Measurements from ENCODE around the gene PCSK9. TPM values are rescaled to one million over a fixed set of nuclear protein-coding genes. Genes with fewer than 3 reads are reported as not detected.
"Not testable (repeated sequence)": the region's sequence is repeated elsewhere in the genome, so short reads cannot be mapped to it uniquely, and the experiment has no call there.

PCSK9 gene
- total RNA-seq, 1 experiment from 2014 or later: not detected

GRCh38 chr1:55010194-55010886 lies 29.0 kb upstream of the PCSK9 start:
- no peak for DNase-seq (ENCODE audit: low read depth)

GRCh38 chr1:55010887-55011217 lies 28.5 kb upstream of the PCSK9 start:
- DNase-seq (ENCODE audit: low read depth): no peak

- no peak for DNase-seq (ENCODE audit: low read depth)
Measured at GRCh38 chr1:55012661-55013060, 26.7 kb upstream of the PCSK9 start.

GRCh38 chr1:55015123-55015522 lies 24.2 kb upstream of the PCSK9 start:
- no peak for DNase-seq (ENCODE audit: low read depth)

- no peak for DNase-seq (ENCODE audit: low read depth)
Measured at GRCh38 chr1:55015731-55016620, 23.4 kb upstream of the PCSK9 start.

- no peak for DNase-seq (ENCODE audit: low read depth)
Measured at GRCh38 chr1:55018395-55018794, 21.0 kb upstream of the PCSK9 start.

- DNase-seq (ENCODE audit: low read depth): peak; percentile 83
Measured at GRCh38 chr1:55021942-55022546, 17.3 kb upstream of the PCSK9 start.

GRCh38 chr1:55024163-55024562 lies 15.2 kb upstream of the PCSK9 start:
- not testable (repeated sequence) for DNase-seq (ENCODE audit: low read depth)

- DNase-seq (ENCODE audit: low read depth): not testable (repeated sequence)
Measured at GRCh38 chr1:55026682-55027081, 12.7 kb upstream of the PCSK9 start.

GRCh38 chr1:55031098-55031497 lies 8.2 kb upstream of the PCSK9 start:
- DNase-seq (ENCODE audit: low read depth): not testable (repeated sequence)

GRCh38 chr1:55033265-55033614 lies 6.1 kb upstream of the PCSK9 start:
- DNase-seq (ENCODE audit: low read depth): no peak

GRCh38 chr1:55034476-55035133 lies 4.7 kb upstream of the PCSK9 start:
- DNase-seq (ENCODE audit: low read depth): no peak

- no peak for DNase-seq (ENCODE audit: low read depth)
Measured at GRCh38 chr1:55035904-55036303, 3.4 kb upstream of the PCSK9 start.

- DNase-seq (ENCODE audit: low read depth): no peak
Measured at GRCh38 chr1:55037733-55038551, 1.4 kb upstream of the PCSK9 start.

- DNase-seq (ENCODE audit: low read depth): no peak
Measured at GRCh38 chr1:55038552-55038838, 853 bp upstream of the PCSK9 start.

- DNase-seq (ENCODE audit: low read depth): no peak
Measured at GRCh38 chr1:55038974-55039341, 390 bp upstream of the PCSK9 start.

- no peak for DNase-seq (ENCODE audit: low read depth)
Measured at GRCh38 chr1:55040083-55040932, 960 bp downstream of the PCSK9 start.

- DNase-seq (ENCODE audit: low read depth): no peak
Measured at GRCh38 chr1:55040933-55041494, 1.7 kb downstream of the PCSK9 start.

- no peak for DNase-seq (ENCODE audit: low read depth)
Measured at GRCh38 chr1:55041613-55042012, 2.3 kb downstream of the PCSK9 start.

- DNase-seq (ENCODE audit: low read depth): no peak
Measured at GRCh38 chr1:55043011-55043410, 3.7 kb downstream of the PCSK9 start.

Measured in RPMI7951 (cell line).